Activated naive CD4-positive, alpha-beta T cell treated with Interleukin-2 at 50 U/mL for 16 hours (primary cell): ENCODE data around the gene GBX1.

ENCODE experiments used
- DNase-seq: peaks from one replicate; pipeline ENCODE4 v3.0.0-alpha.2; 2020

Gene GBX1

GRCh38 chr7:151193203-151193978, 25.9 kb upstream of the GBX1 start:
- no peak for DNase-seq

GRCh38 chr7:151192002-151192539, 24.6 kb upstream of the GBX1 start:
- no peak for DNase-seq

- no peak for DNase-seq
Measured at GRCh38 chr7:151191544-151191943, 24.1 kb upstream of the GBX1 start.

- DNase-seq = no peak
Measured at GRCh38 chr7:151189038-151189437, 21.5 kb upstream of the GBX1 start.

GRCh38 chr7:151188252-151188542, 20.7 kb upstream of the GBX1 start:
- no peak for DNase-seq

- no peak for DNase-seq
Measured at GRCh38 chr7:151187409-151188251, 20.1 kb upstream of the GBX1 start.

GRCh38 chr7:151186640-151187408, 19.3 kb upstream of the GBX1 start, which contains the start of gene ASB10:
ASB10 (minus strand) TSS chr7:151187250; CDS start chr7:151187130, 120 bp downstream.
- no peak for DNase-seq

GRCh38 chr7:151185762-151186639, 18.5 kb upstream of the GBX1 start:
- DNase-seq = no peak

- DNase-seq = no peak
Measured at GRCh38 chr7:151181011-151181431, 13.5 kb upstream of the GBX1 start.

GRCh38 chr7:151179946-151180345, 12.5 kb upstream of the GBX1 start:
- no peak for DNase-seq

GRCh38 chr7:151179287-151179860, 11.9 kb upstream of the GBX1 start:
- no peak for DNase-seq

- DNase-seq = no peak
Measured at GRCh38 chr7:151178831-151179230, 11.3 kb upstream of the GBX1 start.

GRCh38 chr7:151178236-151178635, 10.7 kb upstream of the GBX1 start:
- DNase-seq = no peak

- DNase-seq = no peak
Measured at GRCh38 chr7:151177310-151177709, 9.8 kb upstream of the GBX1 start.

- DNase-seq = no peak
Measured at GRCh38 chr7:151176401-151176800, 8.9 kb upstream of the GBX1 start.

GRCh38 chr7:151175793-151176311, 8.4 kb upstream of the GBX1 start:
- no peak for DNase-seq

- DNase-seq = no peak
Measured at GRCh38 chr7:151175047-151175792, 7.7 kb upstream of the GBX1 start.

- DNase-seq = peak; percentile 25
Measured at GRCh38 chr7:151174246-151175046, 7.0 kb upstream of the GBX1 start.

GRCh38 chr7:151173386-151174245, 6.1 kb upstream of the GBX1 start:
- no peak for DNase-seq
